ENCODE results near the gene COPG2.

Gene COPG2

DNA sequence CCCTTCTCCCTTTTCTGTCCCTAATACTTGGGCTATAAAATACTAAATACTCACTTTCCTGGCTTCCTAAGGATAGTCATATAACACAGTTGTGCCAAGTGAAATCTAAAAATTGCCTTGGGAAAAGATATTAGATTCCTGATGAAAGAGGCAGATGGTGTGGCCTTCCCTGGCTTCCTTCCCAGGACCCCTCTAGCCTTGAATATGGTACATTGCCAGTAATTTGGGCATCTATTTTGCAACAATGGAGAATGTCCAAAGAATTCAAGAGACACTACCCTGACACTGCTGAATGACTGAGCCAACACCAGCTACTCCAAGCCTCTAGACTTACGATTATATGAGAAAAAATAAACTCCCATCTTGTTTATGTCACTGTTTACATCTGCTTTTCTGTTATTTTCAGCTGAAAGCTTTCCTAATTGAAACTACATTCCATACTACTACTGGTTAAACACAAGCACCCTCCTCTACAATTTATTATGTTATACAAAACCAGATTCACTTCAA lies 17.9 kb downstream of the COPG2 start:
- H3K27ac ChIP-seq, result no peak overlapping the region
- H3K36me3 ChIP-seq, result peaks cover 7 to 34% (median 24%) of the 10 kb centered on the region in 3 donors
- H3K4me1 ChIP-seq, result no peaks in the 10 kb centered on the region
- DNase-seq, result no peak
- intact Hi-C loops (cut with DNase I; ENCODE audit: low total_unique reads), result no loop called here
- no peaks in the 10 kb centered on the region for H3K27me3 ChIP-seq
- H3K9me3 ChIP-seq, result no peaks in the 10 kb centered on the region
- H3K4me3 ChIP-seq, result no peak overlapping the region
- no peak for TF ChIP-seq CTCF (IDR thresholded peaks at IDR 0.05)

GRCh38 chr7:130649004-130649790 lies 19.4 kb downstream of the COPG2 start:
- Histone ChIP-seq H3K36me3 (peaks cover 12 to 37% (median 29%) of the 10 kb centered on the region in 3 donors), H3K27me3 (no peaks in the 10 kb centered on the region), H3K9me3 (no peaks in the 10 kb centered on the region), H3K27ac (no peak overlapping the region), H3K4me3 (no peak overlapping the region), H3K4me1 (no peaks in the 10 kb centered on the region)
- TF ChIP-seq CTCF (IDR thresholded peaks at IDR 0.05), result no peak
- intact Hi-C loops (cut with DNase I; ENCODE audit: low total_unique reads), result no loop called here
- no peak for DNase-seq

DNA sequence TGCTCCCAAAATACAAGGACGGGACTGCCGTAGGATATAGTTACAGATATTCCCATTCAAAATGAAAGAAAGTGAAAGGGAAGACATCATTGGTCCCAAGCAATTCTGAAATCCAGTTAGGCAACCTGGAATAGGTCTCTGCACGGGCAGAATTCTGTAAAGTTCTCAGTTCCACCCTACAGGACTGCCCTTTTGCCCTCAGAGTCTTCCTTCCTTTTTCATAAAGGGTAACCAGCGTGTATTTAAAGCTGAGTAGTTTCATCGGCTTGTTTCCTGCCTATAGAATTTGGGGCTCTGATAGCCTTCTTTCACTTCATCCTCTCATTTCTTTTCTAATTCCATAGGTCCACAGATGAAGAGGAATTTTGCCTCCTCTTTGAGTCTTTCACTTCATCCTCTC lies 20.0 kb downstream of the COPG2 start:
- no peaks in the 10 kb centered on the region for H3K27me3 ChIP-seq
- H3K9me3 ChIP-seq, result no peaks in the 10 kb centered on the region
- H3K4me1 ChIP-seq, result no peaks in the 10 kb centered on the region
- peaks cover 12 to 37% (median 29%) of the 10 kb centered on the region in 3 donors for H3K36me3 ChIP-seq
- no peak overlapping the region for H3K27ac ChIP-seq
- intact Hi-C loops (cut with DNase I; ENCODE audit: low total_unique reads), result no loop called here
- no peak for DNase-seq
- no peak for TF ChIP-seq CTCF (IDR thresholded peaks at IDR 0.05)
- H3K4me3 ChIP-seq, result no peak overlapping the region

GRCh38 chr7:130642383-130642782 lies 26.2 kb downstream of the COPG2 start:
- no peaks in the 10 kb centered on the region for H3K9me3 ChIP-seq
- H3K27me3 ChIP-seq, result no peaks in the 10 kb centered on the region
- intact Hi-C loops (cut with DNase I; ENCODE audit: low total_unique reads), result no loop called here
- no peak overlapping the region for H3K4me3 ChIP-seq
- H3K4me1 ChIP-seq, result no peaks in the 10 kb centered on the region
- H3K36me3 ChIP-seq, result peaks cover 5 to 23% (median 12%) of the 10 kb centered on the region in 3 donors
- no peak for DNase-seq
- TF ChIP-seq CTCF (IDR thresholded peaks at IDR 0.05), result no peak
- H3K27ac ChIP-seq, result no peak overlapping the region

DNA sequence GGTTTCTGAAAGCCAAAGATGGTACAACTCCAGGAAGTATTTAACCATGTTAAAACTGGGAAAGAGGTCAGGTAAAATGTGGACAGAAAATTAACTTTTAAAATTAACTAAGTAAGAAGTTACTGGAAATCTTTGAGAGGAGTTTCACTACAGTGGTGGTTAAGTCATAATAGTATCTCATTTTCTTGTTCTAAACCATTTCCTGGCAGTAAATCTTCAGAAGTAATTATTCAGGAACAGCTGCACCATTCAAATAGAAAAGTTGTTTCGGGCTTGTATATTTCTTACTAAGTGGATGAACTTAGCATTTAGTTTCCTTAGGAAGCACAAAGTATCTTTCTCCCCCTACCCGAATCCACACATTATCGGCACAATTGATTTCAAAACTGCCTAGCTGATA lies 27.1 kb downstream of the COPG2 start:
- no peak for DNase-seq
- no peak for TF ChIP-seq CTCF (IDR thresholded peaks at IDR 0.05)
- no peak overlapping the region for H3K27ac ChIP-seq
- intact Hi-C loops (cut with DNase I; ENCODE audit: low total_unique reads), result no loop called here
- H3K27me3 ChIP-seq, result no peaks in the 10 kb centered on the region
- peaks cover 5 to 20% (median 12%) of the 10 kb centered on the region in 3 donors for H3K36me3 ChIP-seq
- no peaks in the 10 kb centered on the region for H3K4me1 ChIP-seq
- H3K9me3 ChIP-seq, result no peaks in the 10 kb centered on the region
- no peak overlapping the region for H3K4me3 ChIP-seq

All from tibial artery (tissue), 4 donors.